GM21528 (cell line): ENCODE data around the gene PTPRD.

Experiments used
- ATAC-seq: cut with Tn5 transposase; IDR thresholded peaks from one replicate; pipeline ENCODE4 v1.9.1; 2021; ENCODE audit warnings: mild to moderate bottlenecking, moderate library complexity; ENCODE audit not compliant: unreplicated experiment, low FRiP score

PTPRD gene

DNA sequence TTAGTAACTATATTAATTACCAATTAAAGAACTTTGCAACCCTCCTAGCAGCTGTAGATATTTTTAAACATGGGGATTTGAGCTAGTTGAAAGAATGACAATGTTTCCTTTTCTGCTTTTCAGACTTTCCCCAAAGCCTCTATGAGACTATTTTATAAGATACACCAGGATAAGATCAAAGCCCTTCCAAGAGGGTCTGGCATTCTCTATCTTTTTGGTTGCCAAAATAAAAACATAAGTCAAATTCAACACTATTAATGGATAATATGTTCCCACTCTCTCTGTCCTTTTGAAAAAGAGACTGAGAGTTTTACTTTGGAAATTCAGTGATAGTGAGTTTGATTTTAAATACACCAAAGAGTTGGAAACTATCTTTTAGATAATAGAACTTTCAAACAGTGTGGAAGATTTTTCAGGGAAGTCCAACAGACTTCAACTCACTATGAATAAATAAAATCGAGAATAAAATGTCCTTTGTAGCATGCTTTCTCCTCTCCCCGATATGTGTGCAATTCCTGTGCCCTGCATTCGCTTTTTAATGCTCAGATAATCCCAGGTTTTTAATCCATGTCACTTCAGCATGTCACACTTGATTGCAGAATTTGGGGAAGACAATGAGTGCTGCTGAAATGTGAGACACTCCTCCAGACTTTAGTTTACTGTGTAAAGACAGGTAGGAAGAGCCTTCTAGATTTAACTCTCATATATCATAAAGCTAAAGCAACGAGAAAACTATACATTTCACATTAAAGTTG, 1717.5 kb downstream of the PTPRD start:
- ATAC-seq: no peak

DNA sequence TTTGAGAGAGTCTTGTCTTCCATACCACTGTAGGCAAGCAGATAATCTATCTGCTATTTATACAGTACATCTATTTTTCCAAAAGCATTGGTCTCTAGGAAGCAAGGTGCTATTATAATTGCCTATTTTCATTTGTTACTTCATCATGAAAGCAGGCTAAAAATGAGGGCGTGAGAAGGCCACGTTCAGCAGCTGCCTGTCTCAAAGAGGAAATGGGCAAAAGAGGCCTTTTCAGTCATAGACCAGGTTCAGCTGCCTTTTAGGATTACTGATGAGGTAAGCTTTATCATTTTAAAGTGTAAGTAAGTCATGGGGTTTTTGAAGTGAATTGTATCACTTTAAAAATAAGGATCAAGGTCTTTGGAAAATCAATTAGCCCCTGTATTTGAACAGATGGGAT, 1722.1 kb downstream of the PTPRD start:
- ATAC-seq: no peak

DNA sequence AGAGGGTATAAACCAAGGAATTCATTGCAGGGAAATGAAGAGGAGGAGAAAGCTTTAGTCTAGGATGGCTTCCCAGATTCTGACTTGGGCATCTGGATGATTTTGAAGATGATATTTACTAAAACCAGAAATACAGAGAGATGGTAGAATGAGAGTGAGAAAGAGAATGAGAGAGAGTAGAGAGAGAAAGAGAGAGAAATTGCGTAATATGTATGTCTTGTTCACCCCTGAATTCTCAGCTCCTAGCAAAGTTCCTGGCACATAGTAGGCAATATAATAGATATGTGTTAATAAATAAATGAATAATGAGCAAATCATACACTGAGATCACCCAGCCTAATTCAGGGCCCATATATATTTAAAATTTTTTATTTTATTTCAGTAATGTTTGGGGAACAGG, 1723.7 kb downstream of the PTPRD start:
- ATAC-seq: no peak

DNA sequence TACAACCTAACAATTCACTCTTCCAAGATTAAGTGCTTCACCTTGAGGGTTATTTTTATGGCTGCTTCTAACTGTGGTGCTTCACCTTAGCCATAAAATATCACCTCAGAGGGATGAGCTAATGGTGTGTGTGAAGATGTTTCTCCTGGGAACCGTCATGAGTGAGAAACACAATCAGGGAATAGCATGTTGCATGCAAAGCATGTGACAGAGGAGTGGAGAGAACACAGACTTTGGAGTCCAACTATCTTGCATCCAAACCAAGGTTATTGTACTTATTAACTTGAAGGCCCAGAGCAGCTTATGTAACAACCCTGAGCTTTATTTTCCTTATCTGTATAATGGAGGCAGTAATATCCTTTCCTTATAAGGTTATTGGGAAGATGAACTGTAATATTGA, 1724.2 kb downstream of the PTPRD start:
- ATAC-seq: no peak

DNA sequence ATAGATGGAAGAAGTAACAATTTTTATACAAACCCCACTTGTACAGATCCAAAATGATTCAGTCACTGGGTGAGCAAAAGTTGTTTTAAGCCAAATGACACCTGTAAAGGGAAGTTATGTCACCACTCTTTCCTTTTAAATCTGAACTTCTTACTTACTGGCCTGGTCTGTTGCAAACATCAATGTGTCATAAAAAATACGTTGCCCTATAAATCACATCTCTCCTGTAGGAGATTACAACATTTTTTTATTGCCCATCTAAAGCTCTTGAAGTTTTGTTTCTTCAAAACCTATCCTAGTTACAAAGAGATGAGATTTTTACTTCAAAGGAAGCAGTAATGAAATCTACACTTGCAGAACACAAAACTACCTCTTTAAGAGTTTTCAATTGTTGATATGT, 1725.4 kb downstream of the PTPRD start:
- no peak for ATAC-seq

DNA sequence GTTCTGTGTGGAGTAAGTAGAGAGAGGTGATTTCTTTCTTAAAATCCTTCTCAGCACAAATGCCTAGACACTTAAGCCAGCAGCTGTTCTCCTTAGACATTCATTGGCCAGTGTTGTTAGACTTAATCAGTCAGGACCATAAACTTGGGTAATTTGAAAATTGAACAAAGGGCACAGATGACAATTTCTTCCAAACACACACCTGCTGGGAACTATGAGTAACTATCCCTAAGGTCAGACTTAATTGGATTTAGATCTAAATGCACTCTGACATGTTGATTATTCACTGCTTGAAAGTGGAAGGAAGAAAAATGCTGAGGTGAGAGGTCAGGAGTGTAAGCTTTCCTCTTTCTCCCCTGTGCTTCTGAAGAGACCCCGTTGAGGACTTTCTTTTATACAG, 1729.5 kb downstream of the PTPRD start:
- ATAC-seq: no peak

DNA sequence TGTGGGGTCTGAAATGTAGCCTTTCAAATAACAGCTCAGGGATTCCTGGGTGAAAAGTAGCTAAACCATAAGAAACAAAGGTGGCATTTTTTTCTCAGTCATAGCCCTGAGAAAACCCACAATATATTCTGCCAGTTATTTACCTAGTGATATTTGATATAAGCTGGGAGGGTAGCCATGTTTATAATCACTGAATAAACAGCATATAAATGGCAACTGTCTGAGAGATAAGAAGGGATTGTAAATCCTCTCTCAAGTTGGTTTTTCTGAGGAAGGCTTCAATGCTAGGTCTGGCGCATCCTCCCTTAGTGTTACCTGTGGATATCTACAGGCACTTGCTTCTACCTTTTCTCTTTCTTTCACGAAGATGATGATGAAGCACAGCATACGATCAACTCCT, 1732.7 kb downstream of the PTPRD start:
- no peak for ATAC-seq

DNA sequence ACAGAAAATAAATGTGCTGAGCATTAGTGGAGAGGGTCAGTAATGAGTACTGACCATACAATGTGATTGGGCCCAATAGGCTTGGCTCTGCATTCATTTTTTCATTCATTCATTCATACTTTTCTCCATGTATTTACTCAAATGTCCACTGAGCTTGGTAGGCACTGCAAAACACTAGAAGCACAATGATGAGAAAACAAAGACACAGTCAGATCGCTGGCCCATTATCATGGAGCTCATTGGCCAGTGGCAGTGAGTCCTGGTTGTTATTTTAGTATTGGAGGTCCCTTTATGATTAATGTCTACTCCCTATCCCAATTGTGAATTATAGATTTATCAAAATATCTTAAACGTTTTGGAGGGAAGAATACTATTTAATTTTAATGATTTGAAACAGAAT, 1733.5 kb downstream of the PTPRD start:
- ATAC-seq: no peak

DNA sequence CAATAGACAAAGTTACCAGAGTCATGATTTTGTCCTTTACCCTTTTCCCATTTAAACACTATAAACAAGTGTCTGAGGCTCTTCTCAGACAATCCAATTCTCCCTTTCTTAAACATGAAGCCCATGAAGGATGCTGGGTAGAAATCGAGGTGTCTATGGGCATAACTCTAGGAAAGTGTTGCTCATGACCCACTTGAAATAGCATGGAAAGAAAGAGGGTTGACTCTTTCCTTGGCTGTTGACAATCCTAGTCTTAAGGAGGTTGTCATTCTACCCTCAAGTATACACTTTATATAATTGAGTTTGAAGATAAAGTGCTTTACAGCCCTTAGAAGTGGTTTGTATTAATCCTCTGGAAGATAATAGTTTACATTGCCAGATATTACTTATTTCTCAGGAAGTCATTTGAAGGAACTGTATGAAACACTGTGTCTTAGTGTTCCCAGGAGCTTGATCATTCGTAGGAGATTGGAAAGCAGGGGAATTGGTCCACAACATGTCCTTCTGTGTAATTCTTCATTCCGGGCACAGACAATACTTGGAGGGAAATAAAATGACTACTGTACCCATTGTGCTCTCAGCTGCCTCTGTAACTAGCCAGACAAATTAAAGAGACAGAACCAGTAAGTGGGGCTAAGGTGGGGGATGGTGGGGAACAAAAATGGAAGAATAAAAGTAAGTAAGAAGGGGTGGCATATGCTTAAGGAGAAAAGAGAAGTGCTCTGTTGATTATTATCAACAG, 1734.9 kb downstream of the PTPRD start:
- no peak for ATAC-seq

DNA sequence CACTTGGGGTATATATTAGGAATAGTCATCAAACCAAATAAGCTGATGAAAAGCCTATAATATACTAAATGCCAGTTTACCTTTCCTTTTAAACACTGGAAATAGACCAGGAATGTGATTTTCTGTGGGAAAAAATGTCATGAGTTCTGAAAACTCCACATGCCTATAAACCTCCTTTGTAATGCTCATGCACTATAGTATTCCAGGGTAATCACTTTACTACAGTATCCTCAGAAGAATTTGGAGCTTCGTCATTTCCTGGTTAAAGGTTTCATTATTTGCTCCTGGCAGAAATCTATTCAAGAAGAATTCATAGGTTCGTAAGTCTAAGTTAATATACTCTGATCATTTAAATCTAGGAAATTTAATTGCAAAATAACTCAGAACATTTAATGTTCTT, 1736.5 kb downstream of the PTPRD start:
- no peak for ATAC-seq

DNA sequence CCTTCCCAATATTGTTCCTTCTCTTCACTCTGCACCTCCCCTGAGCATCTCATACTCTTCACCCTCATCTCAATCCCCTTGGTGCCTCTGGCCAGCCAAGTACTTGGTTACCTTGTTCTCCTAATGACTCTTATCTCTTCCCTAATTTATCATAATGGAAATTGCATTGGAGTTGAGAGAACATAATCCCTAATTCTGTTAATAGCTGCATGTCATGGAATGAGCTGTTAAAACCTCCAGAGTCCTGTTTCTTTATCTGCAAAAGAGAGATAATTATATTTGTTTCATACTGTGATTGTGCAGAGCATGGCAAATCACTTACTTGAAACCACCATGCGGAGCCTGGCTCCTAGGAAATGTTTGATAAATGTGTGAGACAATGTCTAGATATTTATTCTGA, 1738.3 kb downstream of the PTPRD start:
- ATAC-seq: no peak

DNA sequence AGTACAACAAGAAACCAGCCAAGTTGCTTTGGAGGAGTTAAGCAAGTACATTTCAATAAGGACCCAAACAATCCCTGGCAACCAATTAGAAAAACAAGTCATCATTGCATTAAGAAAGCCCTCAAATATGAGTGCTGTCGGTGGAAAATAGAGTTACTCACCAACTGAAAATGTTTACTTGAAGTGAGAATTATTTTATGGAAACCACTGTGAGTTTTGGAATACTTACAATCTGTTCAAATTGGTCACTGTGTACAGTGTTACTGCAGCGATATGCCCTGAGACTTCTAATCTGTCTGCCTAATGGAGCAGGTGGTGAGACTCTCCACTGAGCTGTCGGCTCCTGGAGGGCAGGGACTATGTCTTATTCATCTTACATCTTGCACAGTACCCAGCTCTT, 1740.0 kb downstream of the PTPRD start:
- no peak for ATAC-seq

DNA sequence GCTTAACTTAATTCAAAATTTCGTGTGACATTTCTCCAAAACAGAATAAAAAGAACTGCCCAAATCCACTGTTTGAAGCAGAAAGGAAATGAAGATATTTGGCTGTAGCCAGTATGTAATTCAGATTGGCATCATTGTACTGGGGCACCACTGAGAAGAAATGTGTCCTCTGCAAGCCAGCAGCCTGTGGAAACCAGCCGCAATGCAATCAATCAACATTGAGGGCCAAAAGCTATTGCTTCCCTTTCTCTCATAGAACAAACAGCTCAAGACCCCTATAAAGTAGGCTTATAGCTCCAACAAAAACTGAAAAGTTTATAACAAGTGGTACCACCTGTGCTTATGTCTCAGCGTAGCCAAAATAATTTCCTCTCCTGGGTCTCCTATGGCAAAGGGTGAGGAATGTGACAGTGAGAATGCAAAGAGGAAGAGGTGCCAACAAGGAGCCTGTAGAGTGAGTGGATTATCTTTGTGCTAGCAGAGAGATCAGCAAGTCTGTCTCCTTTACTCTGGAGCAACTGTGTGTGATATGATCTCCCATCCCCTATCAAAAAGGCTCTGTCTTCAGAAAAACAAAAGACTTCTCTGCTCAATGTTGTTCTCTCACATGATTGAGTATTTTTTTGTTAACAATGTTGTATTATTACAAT, 1740.9 kb downstream of the PTPRD start:
- no peak for ATAC-seq

DNA sequence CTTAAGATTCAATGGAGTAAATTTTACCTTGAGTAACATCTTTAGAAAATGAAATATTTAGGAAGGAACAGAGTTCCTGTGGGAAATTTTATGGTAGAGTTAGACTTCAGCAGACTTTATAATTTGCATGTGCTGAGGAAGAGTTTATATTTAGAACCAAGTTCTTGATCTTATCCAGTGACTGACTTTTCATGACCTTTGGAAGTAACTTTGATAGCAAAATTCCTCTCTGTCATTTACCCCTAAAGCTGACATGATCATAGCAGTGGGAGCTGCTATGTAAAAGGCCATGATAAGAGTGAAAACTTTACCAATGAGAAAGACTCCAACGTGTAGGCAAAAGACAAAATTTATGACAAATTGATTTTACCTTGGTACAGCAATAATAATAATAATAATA, 1741.4 kb downstream of the PTPRD start:
- ATAC-seq: no peak

DNA sequence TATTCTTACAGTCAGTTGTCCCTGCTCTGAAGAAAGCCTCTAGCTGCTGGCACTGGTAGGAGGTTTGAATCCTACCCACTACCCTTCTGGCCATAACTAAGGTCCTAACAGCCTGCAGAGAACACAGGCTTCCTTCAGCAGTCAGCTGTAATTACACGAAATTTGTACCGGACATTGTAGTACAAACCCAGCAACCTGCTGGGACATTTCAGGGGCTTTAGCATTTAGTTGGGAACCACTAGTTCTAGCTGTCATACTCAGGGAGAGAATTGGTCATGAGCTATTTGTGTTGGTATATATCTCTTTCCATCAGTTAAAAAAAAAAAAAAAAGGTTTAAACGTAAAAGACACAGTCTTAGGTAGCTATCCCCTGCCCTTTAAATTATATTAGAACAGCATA, 1743.0 kb downstream of the PTPRD start:
- no peak for ATAC-seq

DNA sequence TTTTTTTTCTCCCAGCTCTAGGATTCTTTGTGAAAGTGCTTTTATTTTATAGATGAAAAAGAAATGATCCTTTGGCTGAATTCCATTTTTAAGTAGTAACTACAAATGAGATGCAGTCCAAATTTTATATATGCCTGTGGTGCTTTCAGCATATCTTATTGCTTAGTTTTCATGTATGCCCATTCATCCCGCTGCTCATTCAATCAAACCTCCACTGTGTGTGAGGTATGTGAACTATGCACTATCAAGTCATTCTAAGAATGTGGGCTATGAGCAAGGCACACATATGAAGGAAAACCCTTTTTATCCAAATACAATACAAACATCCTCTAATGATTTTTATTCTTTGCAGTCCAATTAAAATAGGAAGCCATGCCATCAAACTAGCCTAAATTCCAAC, 1744.2 kb downstream of the PTPRD start:
- ATAC-seq: no peak

DNA sequence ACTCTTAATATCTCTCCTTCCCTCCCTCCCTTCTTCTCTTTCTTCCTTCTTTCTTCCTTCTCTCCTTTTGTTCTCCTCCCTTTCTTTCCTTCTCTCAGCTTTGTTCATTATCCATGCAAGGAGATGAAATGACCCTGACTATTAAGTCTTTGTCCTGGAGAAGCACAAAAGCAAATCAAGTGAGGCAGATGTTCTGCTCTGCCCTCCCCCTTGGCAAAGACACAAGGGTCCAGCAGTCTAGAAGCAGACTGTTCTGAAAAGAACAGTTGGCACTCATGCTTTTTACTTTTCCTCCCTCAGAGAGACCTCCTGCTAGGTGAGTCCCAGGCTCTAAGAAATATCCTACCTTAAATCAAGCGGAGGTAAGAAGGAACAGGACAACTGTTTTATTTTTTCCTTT, 1745.7 kb downstream of the PTPRD start:
- ATAC-seq: no peak

DNA sequence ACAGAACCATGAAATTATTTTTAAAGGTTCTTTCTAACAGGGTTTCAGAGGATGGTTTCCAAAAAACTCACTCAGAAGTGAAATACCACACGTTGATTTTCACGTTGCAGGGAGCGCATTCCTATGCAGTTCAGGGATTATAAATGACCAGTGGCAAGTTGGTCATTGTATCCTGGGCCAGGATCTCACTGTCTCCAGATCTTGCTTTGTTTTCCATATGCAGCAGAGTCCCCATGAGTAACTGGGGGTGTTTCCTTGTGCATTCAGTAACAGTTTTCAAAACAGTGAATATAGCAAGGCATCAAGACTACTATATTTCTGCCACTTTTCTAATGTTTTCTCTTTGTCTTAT, 1748.3 kb downstream of the PTPRD start:
- ATAC-seq: no peak

DNA sequence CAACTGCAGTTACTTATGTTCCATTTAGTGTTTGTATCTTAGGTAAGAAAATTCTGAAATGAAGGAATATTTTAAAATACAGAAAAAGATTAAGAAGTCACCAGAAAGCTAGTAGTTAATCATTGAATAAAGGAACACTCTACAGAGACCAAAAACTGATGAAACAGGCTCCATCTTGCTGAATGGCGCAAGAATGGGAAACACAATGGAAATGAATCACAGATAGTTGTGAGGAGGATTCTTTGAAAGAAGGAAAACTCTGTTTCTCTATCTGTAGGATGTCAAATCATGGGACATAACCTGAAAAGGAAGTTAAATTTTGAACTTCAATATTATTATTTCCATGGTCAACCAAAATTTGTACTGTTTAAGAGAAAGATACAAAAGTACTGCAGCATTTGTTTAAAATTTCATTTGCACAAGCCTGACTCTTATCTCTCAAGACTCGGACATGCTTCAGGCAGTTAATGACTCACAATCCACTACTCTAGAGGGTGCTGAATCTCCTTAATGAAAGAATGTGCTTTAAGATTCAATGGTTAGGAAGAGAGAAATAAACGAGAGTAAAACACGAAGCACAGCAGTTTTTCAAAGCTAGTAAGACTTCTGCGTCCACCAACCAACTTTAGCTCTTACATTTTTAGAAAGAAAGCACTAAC, 1748.8 kb downstream of the PTPRD start:
- ATAC-seq: no peak

DNA sequence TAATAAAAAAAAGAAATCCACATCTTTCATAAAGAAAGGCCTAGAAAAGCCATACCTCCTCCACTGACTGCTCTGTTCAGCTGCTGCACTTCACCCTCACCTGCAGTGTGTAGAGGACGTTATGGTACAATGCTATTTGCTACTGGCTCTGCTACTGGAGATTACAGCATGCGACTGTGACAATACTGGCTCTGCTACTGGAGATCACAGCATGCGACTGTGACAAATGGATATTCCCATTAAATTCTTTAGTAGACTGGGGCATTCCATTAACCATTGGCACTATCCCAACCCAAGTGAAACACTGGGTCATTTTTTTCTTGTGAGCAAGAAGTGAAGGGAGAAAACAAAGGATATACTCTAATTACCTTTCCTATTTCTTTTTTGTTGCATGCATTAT, 1749.7 kb downstream of the PTPRD start:
- no peak for ATAC-seq

DNA sequence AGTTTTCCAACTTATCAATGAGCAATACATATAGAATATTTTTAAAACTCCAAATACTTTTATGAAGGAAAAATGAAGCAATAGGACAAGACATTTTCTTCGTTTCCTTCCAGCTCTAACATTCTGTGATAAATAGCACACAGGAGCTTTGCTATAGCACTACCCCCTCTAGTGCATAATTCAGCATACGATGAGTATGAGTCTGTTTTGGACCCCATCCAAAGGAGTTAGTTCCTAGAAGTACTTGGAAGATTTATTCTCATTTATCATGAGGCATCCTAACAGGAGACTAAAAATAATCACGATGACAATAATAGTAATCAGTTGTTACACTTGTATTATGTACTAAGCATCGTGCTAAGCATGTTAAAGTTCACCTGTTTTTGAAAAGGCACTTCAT, 1751.9 kb downstream of the PTPRD start:
- no peak for ATAC-seq
